HK-2 (cell line): ENCODE data around the gene UGT1A5.

ENCODE experiments used
- DNase-seq: peaks from one replicate; pipeline ENCODE4 v3.0.0-alpha.2; 2018; ENCODE audit not compliant: unreplicated experiment

UGT1A5 gene

GRCh38 chr2:233712611-233713261 is at the start of gene UGT1A5:
Gene UGT1A5 (plus strand): TSS chr2:233712907. CDS start chr2:233712992, 85 bp downstream.
- DNase-seq = no peak

GRCh38 chr2:233663911-233664310 is 48.8 kb upstream of the UGT1A5 start:
- DNase-seq = no peak

- DNase-seq = peak; percentile 7
Observed at GRCh38 chr2:233668605-233669260, 44.0 kb upstream of the UGT1A5 start.

GRCh38 chr2:233671290-233672161 is 41.2 kb upstream of the UGT1A5 start, which contains the start of gene UGT1A9:
Gene UGT1A9 (plus strand): TSS chr2:233671898. CDS start chr2:233671935, 37 bp downstream.
- no peak for DNase-seq

GRCh38 chr2:233672886-233673285 is 39.8 kb upstream of the UGT1A5 start:
- no peak for DNase-seq

GRCh38 chr2:233673896-233674295 is 38.8 kb upstream of the UGT1A5 start:
- DNase-seq = no peak

- DNase-seq = no peak
Observed at GRCh38 chr2:233674314-233674713, 38.4 kb upstream of the UGT1A5 start.

- DNase-seq = no peak
Observed at GRCh38 chr2:233674995-233675394, 37.7 kb upstream of the UGT1A5 start.

- DNase-seq = no peak
Observed at GRCh38 chr2:233676046-233676445, 36.7 kb upstream of the UGT1A5 start.

GRCh38 chr2:233679196-233679595 is 33.5 kb upstream of the UGT1A5 start:
- no peak for DNase-seq

- no peak for DNase-seq
Observed at GRCh38 chr2:233680361-233681045, 32.2 kb upstream of the UGT1A5 start.

- no peak for DNase-seq
Observed at GRCh38 chr2:233681521-233682099, 31.1 kb upstream of the UGT1A5 start, which contains the start of gene UGT1A7. Gene UGT1A7 (plus strand): TSS chr2:233681901. CDS start chr2:233681938, 37 bp downstream.

GRCh38 chr2:233684640-233685039 is 28.1 kb upstream of the UGT1A5 start:
- no peak for DNase-seq

GRCh38 chr2:233686928-233687327 is 25.8 kb upstream of the UGT1A5 start:
- no peak for DNase-seq

- DNase-seq = no peak
Observed at GRCh38 chr2:233688341-233688740, 24.4 kb upstream of the UGT1A5 start.

GRCh38 chr2:233689031-233689430 is 23.7 kb upstream of the UGT1A5 start:
- no peak for DNase-seq

- no peak for DNase-seq
Observed at GRCh38 chr2:233689501-233689900, 23.2 kb upstream of the UGT1A5 start.

- no peak for DNase-seq
Observed at GRCh38 chr2:233690444-233690843, 22.3 kb upstream of the UGT1A5 start.

GRCh38 chr2:233691443-233692433 is 21.0 kb upstream of the UGT1A5 start:
- DNase-seq = no peak

- DNase-seq = no peak
Observed at GRCh38 chr2:233692648-233693047, 20.1 kb upstream of the UGT1A5 start, which contains the start of gene UGT1A6. Gene UGT1A6 (plus strand): TSS chr2:233692890. CDS start chr2:233693005, 115 bp downstream.
